Neuronal stem cell (in vitro differentiated cells): ENCODE results near the gene TFEB.
"Not testable (repeated sequence)": the region's sequence is repeated elsewhere in the genome, so short reads cannot be mapped to it uniquely, and the experiment has no call there.

ENCODE experiments used
- DNase-seq: peaks from one replicate; pipeline ENCODE4 v3.0.0-alpha.2; 2013; ENCODE audit warnings: low spot score
- H2AFZ ChIP-seq: one replicate; pipeline ENCODE4 v1.6.1; 2013; ENCODE audit warnings: mild to moderate bottlenecking, low read length, inconsistent platforms
- H2AK5ac ChIP-seq: 2 replicates; pipeline ENCODE4 v1.6.1; 2013; ENCODE audit warnings: low read depth, mild to moderate bottlenecking, inconsistent platforms, low read length, moderate library complexity, mixed read lengths
- H2BK120ac ChIP-seq: 2 replicates; pipeline ENCODE4 v1.6.1; 2013; ENCODE audit warnings: low read depth, mild to moderate bottlenecking, inconsistent platforms, low read length, moderate library complexity, mixed read lengths
- H2BK12ac ChIP-seq: one replicate; pipeline ENCODE4 v1.6.1; 2013; ENCODE audit warnings: low read length, inconsistent platforms
- H2BK15ac ChIP-seq: 2 replicates; pipeline ENCODE4 v1.6.1; 2013; ENCODE audit warnings: mild to moderate bottlenecking, low read length, inconsistent platforms, mixed read lengths
- H2BK5ac ChIP-seq: one replicate; pipeline ENCODE4 v1.6.1; 2013; ENCODE audit warnings: inconsistent platforms, mild to moderate bottlenecking, low read length, moderate library complexity
- H3K14ac ChIP-seq: one replicate; pipeline ENCODE4 v1.6.1; 2013; ENCODE audit warnings: low read length, inconsistent platforms
- H3K18ac ChIP-seq: 2 replicates; pipeline ENCODE4 v1.6.1; 2013; ENCODE audit warnings: low read length, inconsistent platforms
- H3K23ac ChIP-seq: 2 replicates; pipeline ENCODE4 v1.6.1; 2013; ENCODE audit warnings: low read depth, mild to moderate bottlenecking, mixed read lengths, low read length, inconsistent platforms; ENCODE audit not compliant: poor library complexity
- H3K27ac ChIP-seq: replicated peaks from 3 replicates; pipeline ENCODE4 v1.5.1; 2013; ENCODE audit warnings: low read length, inconsistent platforms
- H3K27me3 ChIP-seq, 3 experiments: 2 replicates each; pipeline ENCODE4 v1.6.1; 2013; ENCODE audit warnings: low read length in 3 of 3, mild to moderate bottlenecking in 2 of 3, inconsistent platforms in 1 of 3, low read depth in 1 of 3, mixed read lengths in 1 of 3, moderate library complexity in 1 of 3; ENCODE audit not compliant: control insufficient read depth in 3 of 3, insufficient read depth in 3 of 3
- H3K36me3 ChIP-seq, 2 donors: replicated peaks in 1 of 2; 2 replicates each; pipeline ENCODE4 v1.6.1; 2013; ENCODE audit warnings: low read length in 2 of 2; ENCODE audit not compliant: control insufficient read depth in 2 of 2, insufficient read depth in 2 of 2
- H3K4ac ChIP-seq: 2 replicates; pipeline ENCODE4 v1.6.1; 2013; ENCODE audit warnings: inconsistent platforms, mild to moderate bottlenecking, low read length, moderate library complexity
- H3K4me1 ChIP-seq, 2 donors: 1 replicate in 1 of 2; 2 replicates in 1 of 2; pipeline ENCODE4 v1.6.1; 2013; ENCODE audit warnings: low read length in 2 of 2, low read depth in 1 of 2; ENCODE audit not compliant: control insufficient read depth in 2 of 2, insufficient read depth in 1 of 2
- H3K4me2 ChIP-seq: one replicate; pipeline ENCODE4 v1.6.1; 2013; ENCODE audit warnings: mild to moderate bottlenecking, low read length, inconsistent platforms; ENCODE audit not compliant: insufficient read depth, poor library complexity, severe bottlenecking
- H3K4me3 ChIP-seq, 2 donors: 2 replicates each; pipeline ENCODE4 v1.5.1; 2013; ENCODE audit warnings: low read length in 2 of 2, mild to moderate bottlenecking in 2 of 2, inconsistent platforms in 1 of 2, moderate library complexity in 1 of 2
- H3K79me1 ChIP-seq: one replicate; pipeline ENCODE4 v1.6.1; 2013; ENCODE audit warnings: low read depth, mild to moderate bottlenecking, inconsistent platforms, low read length, moderate library complexity
- H3K9ac ChIP-seq: one replicate; pipeline ENCODE4 v1.6.1; 2013; ENCODE audit warnings: mild to moderate bottlenecking, low read depth, low read length, inconsistent platforms; ENCODE audit not compliant: poor library complexity
- H3K9me3 ChIP-seq, 2 donors: replicated peaks in 1 of 2; 2 replicates each; pipeline versions ENCODE3 to v1.6.1; 2013; ENCODE audit warnings: low read length in 2 of 2, mild to moderate bottlenecking in 2 of 2, inconsistent platforms in 1 of 2, low read depth in 1 of 2, mixed read lengths in 1 of 2, moderate library complexity in 1 of 2; ENCODE audit not compliant: control insufficient read depth in 2 of 2, insufficient read depth in 1 of 2
- H4K8ac ChIP-seq: one replicate; pipeline ENCODE4 v1.6.1; 2013; ENCODE audit warnings: low read depth, mild to moderate bottlenecking, inconsistent platforms, low read length, moderate library complexity
- H4K91ac ChIP-seq: one replicate; pipeline ENCODE4 v1.6.1; 2013; ENCODE audit warnings: low read length, low read depth, mild to moderate bottlenecking, inconsistent platforms; ENCODE audit not compliant: poor library complexity
- WGBS, 2 donors: extraction: QIAGEN DNeasy Blood & Tissue Kit; methylation state at CpG; one replicate each; pipeline ENCODE4 v1.1.7; 2013; ENCODE audit warnings: missing lambda C conversion rate in 2 of 2, mixed read lengths in 1 of 2; ENCODE audit not compliant: insufficient read length in 2 of 2, insufficient replicate concordance in 1 of 2; ENCODE audit errors: extremely low coverage in 2 of 2; 5-methylcytosine and 5-hydroxymethylcytosine counted together

Gene TFEB

DNA sequence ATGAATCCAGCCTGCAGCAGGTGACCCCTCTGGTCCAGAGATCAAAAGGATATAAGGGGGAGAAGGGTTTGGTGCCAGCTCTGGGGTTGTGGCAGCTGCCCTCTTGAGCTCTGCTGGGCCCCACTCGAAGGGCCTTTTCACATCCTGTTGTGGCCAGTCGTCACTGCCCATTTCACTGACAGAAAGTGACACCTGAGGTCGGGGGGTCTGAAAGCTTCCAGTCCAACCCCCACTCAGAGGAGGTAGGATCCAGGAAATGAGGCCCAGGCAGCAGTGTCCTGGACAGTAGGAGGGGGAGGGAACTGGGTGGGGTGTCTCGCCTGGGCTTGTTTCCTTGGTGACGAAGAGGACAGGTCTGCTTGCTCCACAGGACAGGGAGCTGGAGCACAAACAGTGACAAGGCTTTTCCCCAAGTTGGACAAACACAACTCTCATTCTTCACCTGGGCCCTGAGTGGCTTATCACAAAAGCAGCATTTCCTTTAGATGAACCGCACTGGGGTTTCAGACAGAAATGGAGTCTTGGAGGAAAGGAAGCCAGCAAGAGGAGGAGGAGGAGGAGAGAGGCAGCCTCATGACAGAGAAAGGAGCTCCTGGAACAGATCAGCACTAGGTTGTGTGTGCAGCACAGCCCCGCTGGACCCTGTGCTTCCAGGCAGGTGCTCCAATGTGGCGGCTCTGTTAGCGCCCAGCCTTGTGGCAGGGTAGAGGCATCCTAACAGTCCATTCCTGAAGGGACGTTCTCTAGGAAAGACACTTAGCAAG is 33.3 kb upstream of the TFEB start:
- Histone ChIP-seq H2BK12ac (no peak overlapping the region), H3K4me2 (no peak overlapping the region), H3K23ac (peak overlapping the region; percentile 75), H3K18ac (peak overlapping the region; percentile 13), H3K9ac (no peak overlapping the region), H3K4ac (no peak overlapping the region), H3K4me3 (no peak overlapping the region), H3K27ac (no peak overlapping the region), H3K27me3 (no peaks in the 10 kb centered on the region), H3K36me3 (peaks cover 10 to 24% of the 10 kb centered on the region in 2 donors), H2AFZ (peak overlapping the region; percentile 23), H3K14ac (no peak overlapping the region), H3K4me1 (peaks cover 9 to 11% of the 10 kb centered on the region in 2 donors), H3K9me3 (no peaks in the 10 kb centered on the region), H3K79me1 (no peaks in the 10 kb centered on the region), H4K8ac (no peak overlapping the region), H4K91ac (no peak overlapping the region), H2BK15ac (no peak overlapping the region), H2BK120ac (no peak overlapping the region), H2AK5ac (peak overlapping the region; percentile 13), H2BK5ac (peak overlapping the region; percentile 54)
- no CpG with 5 or more reads among the region's 10 CpGs for WGBS, 2 donors
- DNase-seq = no peak

- H2AK5ac ChIP-seq = no peak overlapping the region
- no peak overlapping the region for H2BK120ac ChIP-seq
- no peak overlapping the region for H2BK15ac ChIP-seq
- H3K23ac ChIP-seq = no peak overlapping the region
- H3K18ac ChIP-seq = no peak overlapping the region
- no peak overlapping the region for H3K27ac ChIP-seq
- no peaks in the 10 kb centered on the region for H3K79me1 ChIP-seq
- H3K9me3 ChIP-seq = no peaks in the 10 kb centered on the region
- H3K4me1 ChIP-seq = peaks cover 9 to 11% of the 10 kb centered on the region in 2 donors
- no peak overlapping the region for H3K14ac ChIP-seq
- no peak overlapping the region for H2BK5ac ChIP-seq
- peak overlapping the region; percentile 29 for H2AFZ ChIP-seq
- no peak overlapping the region for H3K9ac ChIP-seq
- H3K36me3 ChIP-seq = peaks cover 8 to 18% of the 10 kb centered on the region in 2 donors
- H4K91ac ChIP-seq = no peak overlapping the region
- H3K27me3 ChIP-seq = no peaks in the 10 kb centered on the region
- no peak overlapping the region for H3K4me2 ChIP-seq
- no CpG with 5 or more reads among the region's 12 CpGs for WGBS, 2 donors
- H3K4me3 ChIP-seq = no peak overlapping the region
- no peak overlapping the region for H2BK12ac ChIP-seq
- H4K8ac ChIP-seq = no peak overlapping the region
- DNase-seq = no peak
- H3K4ac ChIP-seq = no peak overlapping the region
Observed at GRCh38 chr6:41767112-41767833, 31.9 kb upstream of the TFEB start.

- H2BK120ac ChIP-seq, H4K91ac ChIP-seq, H2BK12ac ChIP-seq, H3K4me2 ChIP-seq, H3K27ac ChIP-seq, DNase-seq, H3K36me3 ChIP-seq, H2AFZ ChIP-seq, H2AK5ac ChIP-seq, H3K18ac ChIP-seq, H3K27me3 ChIP-seq, H2BK5ac ChIP-seq, H3K23ac ChIP-seq, H3K79me1 ChIP-seq, H3K9ac ChIP-seq, H3K4ac ChIP-seq, H2BK15ac ChIP-seq, H3K9me3 ChIP-seq, H4K8ac ChIP-seq, H3K14ac ChIP-seq, H3K4me3 ChIP-seq: not testable (repeated sequence)
- no CpG with 5 or more reads among the region's 4 CpGs for WGBS, 2 donors
- peaks cover 9 to 11% of the 10 kb centered on the region in 2 donors for H3K4me1 ChIP-seq
Observed at GRCh38 chr6:41766043-41766664, 30.7 kb upstream of the TFEB start.

DNA sequence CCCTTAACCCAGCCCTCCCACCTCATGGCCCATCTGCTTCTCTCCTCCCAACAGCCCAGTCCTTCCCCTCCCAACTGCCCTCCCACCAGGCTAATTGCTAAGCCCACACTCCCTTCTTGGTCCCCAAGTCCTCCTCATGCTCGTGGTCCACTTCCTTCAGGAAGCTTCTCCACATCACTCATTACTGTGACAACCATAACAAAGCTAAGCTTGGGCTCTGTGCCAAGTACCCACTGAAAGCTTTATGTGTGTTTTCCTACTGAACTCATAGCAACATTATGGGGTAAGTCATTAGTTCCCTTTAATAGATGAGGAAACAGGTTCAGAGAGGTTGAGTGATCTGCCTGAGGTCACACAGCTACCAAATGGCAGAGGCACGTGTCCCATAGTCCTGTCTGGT is 28.1 kb upstream of the TFEB start:
- no peak overlapping the region for H2AK5ac ChIP-seq
- H3K9ac ChIP-seq = no peak overlapping the region
- peaks cover 3 to 6% of the 10 kb centered on the region in 2 donors for H3K4me1 ChIP-seq
- H4K91ac ChIP-seq = no peak overlapping the region
- no peak overlapping the region for H3K4ac ChIP-seq
- H3K79me1 ChIP-seq = no peaks in the 10 kb centered on the region
- H3K23ac ChIP-seq = no peak overlapping the region
- H4K8ac ChIP-seq = no peak overlapping the region
- no peak overlapping the region for H3K4me2 ChIP-seq
- H2BK15ac ChIP-seq = no peak overlapping the region
- no peaks in the 10 kb centered on the region for H3K36me3 ChIP-seq
- no peak overlapping the region for H3K14ac ChIP-seq
- WGBS, 2 donors = no CpG with 5 or more reads among the region's 2 CpGs
- H3K27ac ChIP-seq = no peak overlapping the region
- no peak for DNase-seq
- peaks cover 0 to 13% (median 0%) of the 10 kb centered on the region in 3 experiments for H3K27me3 ChIP-seq
- no peak overlapping the region for H2AFZ ChIP-seq
- H2BK5ac ChIP-seq = no peak overlapping the region
- H2BK12ac ChIP-seq = no peak overlapping the region
- H3K9me3 ChIP-seq = no peaks in the 10 kb centered on the region
- H3K18ac ChIP-seq = no peak overlapping the region
- no peak overlapping the region for H3K4me3 ChIP-seq
- no peak overlapping the region for H2BK120ac ChIP-seq
